MM.1S (cell line): ENCODE results near the gene OXLD1.

Experiments
- DNase-seq: peaks from one replicate; pipeline ENCODE4 v3.0.0-alpha.2; 2015
- H2AFZ ChIP-seq: fragments of 300-600 bp; sonication (generic); 2 replicates; pipeline ENCODE4 v1.6.0; 2016; ENCODE audit warnings: antibody characterized with exemption, low read length
- H3F3A ChIP-seq: fragments of 300-600 bp; sonication (generic); 2 replicates; pipeline ENCODE4 v1.6.1; 2016; ENCODE audit warnings: mild to moderate bottlenecking, antibody characterized with exemption, low read length, moderate library complexity, mixed read lengths; ENCODE audit not compliant: insufficient read depth
- H3K27ac ChIP-seq: fragments of 300-600 bp; sonication (generic); 2 replicates; pipeline ENCODE4 v1.5.1; 2016; ENCODE audit warnings: mild to moderate bottlenecking, low read length
- H3K27me3 ChIP-seq: fragments of 300-600 bp; sonication (generic); replicated peaks from 2 replicates; pipeline ENCODE4 v1.6.0; 2016; ENCODE audit warnings: low read length; ENCODE audit not compliant: insufficient read depth
- H3K36me3 ChIP-seq: fragments of 300-600 bp; sonication (generic); replicated peaks from 2 replicates; pipeline ENCODE4 v1.6.1; 2016; ENCODE audit warnings: mild to moderate bottlenecking, low read length, mixed read lengths; ENCODE audit not compliant: insufficient read depth
- H3K4me1 ChIP-seq: fragments of 300-600 bp; sonication (generic); 2 replicates; pipeline ENCODE4 v1.6.1; 2016; ENCODE audit warnings: low read length, mixed read lengths
- H3K4me2 ChIP-seq: fragments of 300-600 bp; sonication (generic); 2 replicates; pipeline ENCODE4 v1.6.0; 2016; ENCODE audit warnings: low read depth, low read length
- H3K4me3 ChIP-seq: fragments of 300-600 bp; sonication (generic); 2 replicates; pipeline ENCODE4 v1.5.1; 2016; ENCODE audit warnings: low read length, mixed read lengths
- H3K79me2 ChIP-seq: fragments of 300-600 bp; sonication (generic); 2 replicates; pipeline ENCODE4 v1.6.1; 2016; ENCODE audit warnings: mixed run types, low read length, mixed read lengths
- H3K9ac ChIP-seq: fragments of 300-600 bp; sonication (generic); 2 replicates; pipeline ENCODE4 v1.6.1; 2016; ENCODE audit warnings: low read length, mixed read lengths
- H3K9me2 ChIP-seq: fragments of 300-600 bp; sonication (generic); replicated peaks from 2 replicates; pipeline ENCODE4 v1.6.1; 2016; ENCODE audit warnings: mild to moderate bottlenecking, low read length, mixed read lengths; ENCODE audit not compliant: insufficient read depth
- H3K9me3 ChIP-seq: fragments of 300-600 bp; sonication (generic); replicated peaks from 2 replicates; pipeline ENCODE4 v1.6.1; 2016; ENCODE audit warnings: mild to moderate bottlenecking, low read length, mixed read lengths; ENCODE audit not compliant: insufficient read depth
- H4K20me1 ChIP-seq: fragments of 300-600 bp; sonication (generic); 2 replicates; pipeline ENCODE4 v1.6.1; 2016; ENCODE audit warnings: mild to moderate bottlenecking, low read length, moderate library complexity, mixed read lengths; ENCODE audit not compliant: insufficient read depth
- CTCF ChIP-seq: fragments of 300-600 bp; sonication (generic); IDR thresholded peaks from 2 replicates; pipeline ENCODE4 v1.5.1; 2016; ENCODE audit warnings: antibody characterized with exemption, low read length, mixed read lengths
- EZH2 ChIP-seq: fragments of 300-600 bp; sonication (generic); optimal IDR thresholded peaks from 2 replicates; pipeline ENCODE3; 2017; ENCODE audit warnings: low read depth, mild to moderate bottlenecking, antibody characterized with exemption, low read length, mixed read lengths
- EZH2phosphoT487 ChIP-seq: fragments of 300-600 bp; sonication (generic); IDR thresholded peaks from 2 replicates; pipeline ENCODE4 v1.6.1; 2018; ENCODE audit warnings: antibody characterized with exemption, low read length

OXLD1 gene

GRCh38 chr17:81641825-81642489 is 24.4 kb downstream of the OXLD1 start:
- Histone ChIP-seq H3K27me3 (peaks cover 16% of the 10 kb centered on the region), H3K4me3 (no peak overlapping the region), H2AFZ (no peak overlapping the region), H3F3A (no peaks in the 10 kb centered on the region), H3K9ac (no peak overlapping the region), H3K27ac (no peak overlapping the region), H3K9me3 (no peaks in the 10 kb centered on the region), H4K20me1 (no peaks in the 10 kb centered on the region), H3K79me2 (no peaks in the 10 kb centered on the region), H3K4me1 (no peaks in the 10 kb centered on the region), H3K36me3 (no peaks in the 10 kb centered on the region), H3K4me2 (no peak overlapping the region), H3K9me2 (no peaks in the 10 kb centered on the region)
- no peak for DNase-seq
- TF ChIP-seq CTCF (no peak), EZH2phosphoT487 (no peak), EZH2 (no peak)

- Histone ChIP-seq H3K9ac (no peak overlapping the region), H3K27ac (no peak overlapping the region), H3F3A (peaks cover 4% of the 10 kb centered on the region; the same call in 1 of the 2 replicates), H3K79me2 (peaks cover 17% of the 10 kb centered on the region), H3K27me3 (peaks cover 10% of the 10 kb centered on the region), H3K4me3 (no peak overlapping the region), H3K9me3 (no peaks in the 10 kb centered on the region), H2AFZ (no peak overlapping the region), H3K4me2 (no peak overlapping the region), H3K36me3 (no peaks in the 10 kb centered on the region), H3K4me1 (peaks cover 4% of the 10 kb centered on the region), H3K9me2 (no peaks in the 10 kb centered on the region), H4K20me1 (peaks cover 5% of the 10 kb centered on the region; the same call in 1 of the 2 replicates)
- no peak for DNase-seq
- TF ChIP-seq EZH2phosphoT487, result no peak
- TF ChIP-seq CTCF, result no peak
These were observed 26.4 kb downstream of the OXLD1 start for GRCh38 chr17:81640011-81640410.

- H3K4me3 ChIP-seq, result no peak overlapping the region
- H3K36me3 ChIP-seq, result no peaks in the 10 kb centered on the region
- H3K9me3 ChIP-seq, result no peaks in the 10 kb centered on the region
- H3K9ac ChIP-seq, result no peak overlapping the region
- H3K27me3 ChIP-seq, result no peaks in the 10 kb centered on the region; the same call in 1 of the 2 replicates
- H3K79me2 ChIP-seq, result peaks cover 30% of the 10 kb centered on the region
- no peak overlapping the region for H2AFZ ChIP-seq
- H3K4me1 ChIP-seq, result peaks cover 4% of the 10 kb centered on the region
- no peaks in the 10 kb centered on the region for H3K9me2 ChIP-seq
- H3F3A ChIP-seq, result peaks cover 4% of the 10 kb centered on the region; the same call in 1 of the 2 replicates
- H4K20me1 ChIP-seq, result peaks cover 5% of the 10 kb centered on the region
- H3K4me2 ChIP-seq, result no peak overlapping the region
- TF ChIP-seq CTCF, result no peak
- TF ChIP-seq EZH2phosphoT487, result no peak
- TF ChIP-seq EZH2, result no peak
- no peak overlapping the region for H3K27ac ChIP-seq
- no peak for DNase-seq
These were observed 27.7 kb downstream of the OXLD1 start for GRCh38 chr17:81638683-81639082.
